Activated naive CD4-positive, alpha-beta T cell treated with anti-CD3 and anti-CD28 coated beads for 36 hours (primary cell): ENCODE results near the gene DNAH6. TPM values are rescaled to one million over a fixed set of nuclear protein-coding genes. Genes with fewer than 3 reads are reported as not detected.
"Not testable (repeated sequence)": the region's sequence is repeated elsewhere in the genome, so short reads cannot be mapped to it uniquely, and the experiment has no call there.

ENCODE experiments used
- CTCF ChIA-PET: fragments of 350-600 bp; sonication (Branson Sonifier 250); formaldehyde crosslinking; loops from one replicate; lab custom pipeline; 2021; ENCODE audit warnings: antibody characterized with exemption; lab: Charles Lee
- DNase-seq: peaks from one replicate; pipeline ENCODE4 v3.0.0-alpha.2; 2020
- H3K27ac Mint-ChIP-seq: one replicate; pipeline ENCODE4 v1.8.0; 2021; ENCODE audit warnings: mild to moderate bottlenecking, mixed read lengths
- H3K27me3 Mint-ChIP-seq: one replicate; pipeline ENCODE4 v1.8.0; 2021; ENCODE audit warnings: low read depth, mixed read lengths
- H3K36me3 Mint-ChIP-seq: one replicate; pipeline ENCODE4 v1.8.0; 2021; ENCODE audit warnings: low read depth, mixed read lengths
- H3K4me1 Mint-ChIP-seq: one replicate; pipeline ENCODE4 v1.8.0; 2021; ENCODE audit warnings: low read depth, mixed read lengths
- H3K4me3 Mint-ChIP-seq: one replicate; pipeline ENCODE4 v1.8.0; 2021; ENCODE audit warnings: mild to moderate bottlenecking, moderate library complexity, mixed read lengths
- H3K9me3 Mint-ChIP-seq: one replicate; pipeline ENCODE4 v1.8.0; 2021; ENCODE audit warnings: mixed read lengths
- intact Hi-C: fragments of 100-400 bp; cut with micrococcal nuclease; formaldehyde crosslinking; loops from one replicate; pipeline ENCODE4 v1.15.1; 2023
- total RNA-seq, 2 experiments: library from RNA; stranded (reverse); gene quantifications; one replicate each; pipeline ENCODE4 v1.2.3, GENCODE V29; 2021

DNAH6 gene
- total RNA-seq, 2 experiments from 2014 or later: 0.07 to 0.62 TPM

GRCh38 chr2:84487298-84487996 is 28.9 kb upstream of the DNAH6 start:
- Mint-ChIP-seq H3K4me3 (no peak overlapping the region), H3K27me3 (no peaks in the 10 kb centered on the region), H3K27ac (no peak overlapping the region), H3K4me1 (peaks cover 2% of the 10 kb centered on the region), H3K9me3 (no peaks in the 10 kb centered on the region), H3K36me3 (no peaks in the 10 kb centered on the region)
- intact Hi-C loops: no loop called here
- CTCF ChIA-PET: no interaction called here
- no peak for DNase-seq

- Mint-ChIP-seq H3K27me3 (no peaks in the 10 kb centered on the region), H3K27ac (no peak overlapping the region), H3K4me3 (no peak overlapping the region), H3K9me3 (no peaks in the 10 kb centered on the region), H3K36me3 (no peaks in the 10 kb centered on the region), H3K4me1 (peaks cover 8% of the 10 kb centered on the region)
- CTCF ChIA-PET: interaction anchor here (1.0 to 1.5 kb wide), 3 partner anchors 11 to 435 kb away, joined by 3 read pairs; no protein-coding TSS in a partner anchor
- intact Hi-C loops: no loop called here
- no peak for DNase-seq
These were observed 25.0 kb upstream of the DNAH6 start for GRCh38 chr2:84491256-84491655.

- peaks cover 8% of the 10 kb centered on the region for H3K4me1 Mint-ChIP-seq
These were observed 24.6 kb upstream of the DNAH6 start for GRCh38 chr2:84491741-84492140.

GRCh38 chr2:84492571-84492970 is 23.7 kb upstream of the DNAH6 start:
- DNase-seq: no peak
- CTCF ChIA-PET: interaction anchor here (0.5 to 1.9 kb wide), 4 partner anchors 139 to 330 kb away, joined by 4 to 8 read pairs (median 5); no protein-coding TSS in a partner anchor
- intact Hi-C loops: no loop called here
- Mint-ChIP-seq H3K4me1 (peaks cover 12% of the 10 kb centered on the region), H3K27ac (no peak overlapping the region), H3K36me3 (no peaks in the 10 kb centered on the region), H3K27me3 (no peaks in the 10 kb centered on the region), H3K9me3 (no peaks in the 10 kb centered on the region), H3K4me3 (no peak overlapping the region)

More at GRCh38 chr2:84491741-84492140, 24.6 kb upstream of the DNAH6 start:
- CTCF ChIA-PET: interaction anchor here (0.7 to 1.9 kb wide), 5 partner anchors 12 to 435 kb away, joined by 3 to 8 read pairs (median 3); no protein-coding TSS in a partner anchor
- Mint-ChIP-seq H3K27ac (no peak overlapping the region), H3K9me3 (no peaks in the 10 kb centered on the region), H3K27me3 (no peaks in the 10 kb centered on the region), H3K36me3 (no peaks in the 10 kb centered on the region), H3K4me3 (no peak overlapping the region)
- no peak for DNase-seq
- intact Hi-C loops: no loop called here

- no peaks in the 10 kb centered on the region for H3K27me3 Mint-ChIP-seq
- intact Hi-C loops: no loop called here
- no peak overlapping the region for H3K4me3 Mint-ChIP-seq
- peaks cover 20% of the 10 kb centered on the region for H3K4me1 Mint-ChIP-seq
- no peaks in the 10 kb centered on the region for H3K9me3 Mint-ChIP-seq
- no peak overlapping the region for H3K27ac Mint-ChIP-seq
- CTCF ChIA-PET: interaction anchor here (0.7 to 2.7 kb wide), 5 partner anchors 138 to 432 kb away, joined by 3 to 13 read pairs (median 4); no protein-coding TSS in a partner anchor
- no peak for DNase-seq
- H3K36me3 Mint-ChIP-seq: no peaks in the 10 kb centered on the region
These were observed 22.8 kb upstream of the DNAH6 start for GRCh38 chr2:84493514-84493913.

GRCh38 chr2:84494070-84494469 is 22.2 kb upstream of the DNAH6 start:
- Mint-ChIP-seq H3K27me3 (no peaks in the 10 kb centered on the region), H3K4me1 (peaks cover 24% of the 10 kb centered on the region), H3K4me3 (no peak overlapping the region), H3K36me3 (no peaks in the 10 kb centered on the region), H3K27ac (no peak overlapping the region), H3K9me3 (no peaks in the 10 kb centered on the region)
- intact Hi-C loops: loop anchor here (2.0 kb wide), 1 partner anchor 247 kb away; no protein-coding TSS in a partner anchor
- no peak for DNase-seq
- CTCF ChIA-PET: interaction anchor here (0.7 to 2.7 kb wide), 2 partner anchors 388 to 432 kb away, joined by 4 to 13 read pairs; no protein-coding TSS in a partner anchor

GRCh38 chr2:84495539-84496146 is 20.7 kb upstream of the DNAH6 start:
- H3K4me1 Mint-ChIP-seq: peaks cover 24% of the 10 kb centered on the region
- H3K27me3 Mint-ChIP-seq: no peaks in the 10 kb centered on the region
- H3K36me3 Mint-ChIP-seq: no peaks in the 10 kb centered on the region
- CTCF ChIA-PET: interaction anchor here (0.7 to 2.7 kb wide), 2 partner anchors 369 to 430 kb away, joined by 3 to 13 read pairs; no protein-coding TSS in a partner anchor
- H3K27ac Mint-ChIP-seq: no peak overlapping the region
- intact Hi-C loops: loop anchor here (1.0 to 5.0 kb wide), 10 partner anchors 36 to 804 kb away; partner anchors contain the start of gene SUCLG1
- peak; percentile 45 for DNase-seq
- H3K9me3 Mint-ChIP-seq: no peaks in the 10 kb centered on the region
- H3K4me3 Mint-ChIP-seq: no peak overlapping the region

- Mint-ChIP-seq H3K36me3 (no peaks in the 10 kb centered on the region), H3K27ac (no peak overlapping the region), H3K27me3 (no peaks in the 10 kb centered on the region), H3K4me3 (no peak overlapping the region), H3K9me3 (no peaks in the 10 kb centered on the region), H3K4me1 (peaks cover 24% of the 10 kb centered on the region)
- intact Hi-C loops: loop anchor here (5.0 kb wide), 2 partner anchors 151 to 196 kb away; no protein-coding TSS in a partner anchor
- DNase-seq: no peak
- CTCF ChIA-PET: interaction anchor here (2.6 kb wide), 1 partner anchor 429 kb away, joined by 34 read pairs; no protein-coding TSS in a partner anchor
These were observed 19.9 kb upstream of the DNAH6 start for GRCh38 chr2:84496386-84496785.

- H3K4me3 Mint-ChIP-seq: no peak overlapping the region
These were observed 19.0 kb upstream of the DNAH6 start for GRCh38 chr2:84497285-84497684.

GRCh38 chr2:84498150-84498799 is 18.0 kb upstream of the DNAH6 start:
- Mint-ChIP-seq H3K36me3 (no peaks in the 10 kb centered on the region), H3K27ac (peak overlapping the region; percentile 88), H3K9me3 (peaks cover 2% of the 10 kb centered on the region), H3K4me3 (no peak overlapping the region), H3K27me3 (no peaks in the 10 kb centered on the region), H3K4me1 (peaks cover 24% of the 10 kb centered on the region)
- CTCF ChIA-PET: interaction anchor here (1.1 to 2.6 kb wide), 4 partner anchors 132 to 428 kb away, joined by 3 to 34 read pairs (median 12); no protein-coding TSS in a partner anchor
- peak; percentile 43 for DNase-seq
- intact Hi-C loops: loop anchor here (1.0 to 5.0 kb wide), 6 partner anchors 18 to 319 kb away; partner anchors contain the start of gene DNAH6

More at GRCh38 chr2:84497285-84497684, 19.0 kb upstream of the DNAH6 start:
- Mint-ChIP-seq H3K36me3 (no peaks in the 10 kb centered on the region), H3K27ac (no peak overlapping the region), H3K4me1 (peaks cover 24% of the 10 kb centered on the region), H3K27me3 (no peaks in the 10 kb centered on the region), H3K9me3 (peaks cover 2% of the 10 kb centered on the region)
- intact Hi-C loops: loop anchor here (5.0 kb wide), 2 partner anchors 150 to 195 kb away; no protein-coding TSS in a partner anchor
- CTCF ChIA-PET: interaction anchor here (0.6 to 2.6 kb wide), 7 partner anchors 133 to 429 kb away, joined by 3 to 34 read pairs (median 4); no protein-coding TSS in a partner anchor
- DNase-seq: no peak

- CTCF ChIA-PET, H3K36me3 Mint-ChIP-seq, H3K4me1 Mint-ChIP-seq, H3K9me3 Mint-ChIP-seq, H3K27me3 Mint-ChIP-seq, H3K27ac Mint-ChIP-seq, DNase-seq, intact Hi-C loops, H3K4me3 Mint-ChIP-seq: not testable (repeated sequence)
These were observed 5.3 kb upstream of the DNAH6 start for GRCh38 chr2:84511024-84511423.
